OCI-LY1 (cell line): Measurements from ENCODE around the gene PDSS1.

Experiments
- CTCF ChIP-seq: fragments of 200-600 bp; sonication (generic), shearing (Covaris generic); IDR thresholded peaks from 2 replicates; pipeline ENCODE4 v1.5.1; 2017; ENCODE audit warnings: mild to moderate bottlenecking, antibody characterized with exemption, low read length, moderate library complexity, mixed read lengths
- EZH2 ChIP-seq: fragments of 200-600 bp; sonication (generic), shearing (Covaris generic); IDR thresholded peaks from 2 replicates; pipeline ENCODE4 v1.8.0; 2017; ENCODE audit warnings: borderline replicate concordance, mixed run types, mild to moderate bottlenecking, antibody characterized with exemption, low read length, moderate library complexity, mixed read lengths

DNA sequence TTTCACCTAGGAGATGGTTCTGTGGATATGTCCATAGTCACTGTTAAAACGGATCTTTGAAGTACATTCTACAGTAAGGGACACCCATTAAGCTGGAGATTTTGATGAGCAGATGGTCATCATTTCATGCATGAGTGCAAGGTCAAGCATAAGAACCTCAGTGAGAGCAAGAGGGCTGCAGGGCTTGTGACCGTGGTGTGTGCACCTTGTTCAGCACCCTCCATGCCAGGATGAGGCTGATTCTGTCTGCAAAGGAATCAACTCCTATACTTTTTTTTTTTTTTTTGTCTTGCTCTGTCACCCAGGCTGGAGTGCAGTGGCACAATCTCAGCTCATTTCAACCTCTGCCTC is 17.6 kb downstream of the PDSS1 start:
- no peak for TF ChIP-seq CTCF
- no peak for TF ChIP-seq EZH2
